ENCODE measurements around the gene NLRP6.
"Not testable (repeated sequence)": the region's sequence is repeated elsewhere in the genome, so short reads cannot be mapped to it uniquely, and the experiment has no call there.

The NLRP6 gene

GRCh38 chr11:282630-283360 is 4.6 kb downstream of the NLRP6 start:
- no peak for DNase-seq

- DNase-seq, result no peak
Measured at GRCh38 chr11:283405-284104, 5.3 kb downstream of the NLRP6 start.

GRCh38 chr11:284105-285020 is 6.2 kb downstream of the NLRP6 start:
- no peak for DNase-seq

- DNase-seq, result no peak
Measured at GRCh38 chr11:285021-285893, 7.0 kb downstream of the NLRP6 start.

GRCh38 chr11:285894-286220 is 7.7 kb downstream of the NLRP6 start:
- no peak for DNase-seq

GRCh38 chr11:286977-287820 is 9.0 kb downstream of the NLRP6 start:
- DNase-seq, result not testable (repeated sequence)

GRCh38 chr11:287821-288477 is 9.7 kb downstream of the NLRP6 start:
- no peak for DNase-seq

- no peak for DNase-seq
Measured at GRCh38 chr11:288478-289397, 10.5 kb downstream of the NLRP6 start, which contains the start of gene PGGHG. Gene PGGHG (plus strand): TSS chr11:289126. CDS start chr11:289817, 691 bp downstream.

GRCh38 chr11:289398-289711 is 11.1 kb downstream of the NLRP6 start:
- no peak for DNase-seq

GRCh38 chr11:289712-290620 is 11.8 kb downstream of the NLRP6 start:
- no peak for DNase-seq

- DNase-seq, result no peak
Measured at GRCh38 chr11:290621-291231, 12.5 kb downstream of the NLRP6 start.

- no peak for DNase-seq
Measured at GRCh38 chr11:291281-292210, 13.3 kb downstream of the NLRP6 start.

GRCh38 chr11:292211-293121 is 14.3 kb downstream of the NLRP6 start:
- no peak for DNase-seq

GRCh38 chr11:293271-293851 is 15.2 kb downstream of the NLRP6 start:
- no peak for DNase-seq

- DNase-seq, result no peak
Measured at GRCh38 chr11:293852-294661, 15.8 kb downstream of the NLRP6 start.

All from NCI-H446 (cell line).